ENCODE measurements around the gene HACD4.

DNA sequence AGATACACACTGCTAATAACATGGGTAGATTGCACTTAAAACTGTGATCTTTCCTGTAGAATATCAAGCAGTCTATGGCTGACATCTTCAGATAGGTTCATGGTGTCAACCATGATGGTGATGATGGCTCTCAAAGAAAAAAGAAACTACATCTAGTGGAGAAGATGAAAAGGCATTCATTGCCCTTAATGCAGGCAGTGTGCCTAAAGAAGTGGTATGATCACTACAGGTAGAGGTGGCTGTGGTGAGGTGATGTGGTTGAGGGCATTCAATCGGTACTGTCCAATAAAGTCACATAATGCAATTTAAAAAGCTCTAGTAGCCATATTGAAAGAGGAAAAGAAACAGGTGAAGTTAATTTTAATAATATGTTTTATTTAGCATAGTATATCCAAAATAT is 49.4 kb upstream of the HACD4 start:
- TF ChIP-seq, protein P1, sequence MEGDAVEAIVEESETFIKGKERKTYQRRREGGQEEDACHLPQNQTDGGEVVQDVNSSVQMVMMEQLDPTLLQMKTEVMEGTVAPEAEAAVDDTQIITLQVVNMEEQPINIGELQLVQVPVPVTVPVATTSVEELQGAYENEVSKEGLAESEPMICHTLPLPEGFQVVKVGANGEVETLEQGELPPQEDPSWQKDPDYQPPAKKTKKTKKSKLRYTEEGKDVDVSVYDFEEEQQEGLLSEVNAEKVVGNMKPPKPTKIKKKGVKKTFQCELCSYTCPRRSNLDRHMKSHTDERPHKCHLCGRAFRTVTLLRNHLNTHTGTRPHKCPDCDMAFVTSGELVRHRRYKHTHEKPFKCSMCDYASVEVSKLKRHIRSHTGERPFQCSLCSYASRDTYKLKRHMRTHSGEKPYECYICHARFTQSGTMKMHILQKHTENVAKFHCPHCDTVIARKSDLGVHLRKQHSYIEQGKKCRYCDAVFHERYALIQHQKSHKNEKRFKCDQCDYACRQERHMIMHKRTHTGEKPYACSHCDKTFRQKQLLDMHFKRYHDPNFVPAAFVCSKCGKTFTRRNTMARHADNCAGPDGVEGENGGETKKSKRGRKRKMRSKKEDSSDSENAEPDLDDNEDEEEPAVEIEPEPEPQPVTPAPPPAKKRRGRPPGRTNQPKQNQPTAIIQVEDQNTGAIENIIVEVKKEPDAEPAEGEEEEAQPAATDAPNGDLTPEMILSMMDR (IDR thresholded peaks at IDR 0.05), result no peak
- no peak for TF ChIP-seq POLR2A (IDR thresholded peaks at IDR 0.05)

All from Peyer's patch (tissue), 4 donors.